Pancreas (tissue), 10 donors: ENCODE measurements around the gene ASS1. TPM values are rescaled to one million over a fixed set of nuclear protein-coding genes. Genes with fewer than 3 reads are reported as not detected.

Experiments
- ATAC-seq, 4 donors: fragments of 200-7000 bp; cut with Tn5 transposase; one replicate each; pipeline versions ENCODE4 v1.8.0 to v1.9.1; 2020; ENCODE audit warnings: mild to moderate bottlenecking in 4 of 4, moderate library complexity in 4 of 4
- DNase-seq, 6 donors: peaks; one replicate each; pipeline ENCODE4 v3.0.0-alpha.2; 2020
- FAIRE-seq: peaks from 2 replicates; lab custom pipeline; 2012; peaks lifted over from hg19 to GRCh38; lab: Jason Lieb, UNC
- H3K27ac ChIP-seq, 4 donors: fragments of 200-600 bp; sonication (generic); 1 replicate in 3 of 4; 2 replicates in 1 of 4; pipeline versions ENCODE4 v1.5.0 to v1.8.0; 2020
- H3K27me3 ChIP-seq, 4 donors: fragments of 200-600 bp; one replicate each; pipeline ENCODE4 v1.8.0; 2021
- H3K36me3 ChIP-seq, 3 donors: fragments of 200-600 bp; sonication (generic) in 1 of 3; one replicate each; pipeline versions ENCODE4 v1.5.0 to v1.8.0; 2020 to 2021
- H3K4me1 ChIP-seq, 3 donors: fragments of 200-600 bp; one replicate each; pipeline ENCODE4 v1.8.0; 2021
- H3K4me3 ChIP-seq, 4 donors: fragments of 200-600 bp; sonication (generic) in 2 of 4; one replicate each; pipeline versions ENCODE4 v1.5.0 to v1.8.0; 2020 to 2021
- H3K9me3 ChIP-seq, 4 donors: fragments of 200-600 bp; one replicate each; pipeline ENCODE4 v1.8.0; 2021
- CTCF ChIP-seq, 4 donors: fragments of 200-600 bp; sonication (generic) in 3 of 4; IDR thresholded peaks; one replicate each; pipeline versions ENCODE4 v1.5.0 to v1.8.0; 2021; ENCODE audit warnings: antibody characterized with exemption in 4 of 4
- WGBS, 2 donors: extraction: QIAGEN DNeasy Blood & Tissue Kit; methylation state at CpG; one replicate each; pipeline ENCODE4 v1.1.7; 2013; 5-methylcytosine and 5-hydroxymethylcytosine counted together
- intact Hi-C, 3 donors: fragments of 100-400 bp; cut with DNase I; formaldehyde crosslinking; loops; one replicate each; pipeline versions ENCODE4 v1.11.1 to v1.14.2; 2022
- polyA plus RNA-seq, 2 donors: library from polyadenylated mRNA; stranded (reverse); fragments of 200-250 nt; gene quantifications; one replicate each; pipeline ENCODE4 v1.2.3, GENCODE V29; 2013
- total RNA-seq, 6 donors: library from RNA; stranded (reverse); fragmentation: NEBNext Ultra II Directional in 4 of 6; extraction: Animal tissue kit (Norgen Biotek cat#: 25700) in 4 of 6; gene quantifications; one replicate each; pipeline versions ENCODE4 v1.2.1 to v1.2.4, GENCODE V29; 2021 to 2023
- donor health status: healthy with polysubstance abuse.
- donor health status: DM: no; HTN: no; CAD: no; lungs with moderate emphysema.
- donor health status: DM: no; HTN: no; CAD: no.
- donor health status: control.
- donor health status: control.
- donor health status: Bipolar disorder and iron deficiency.
- donor health status: DM: yes; HTN: yes; CAD: no.
- donor health status: DM: no; HTN: no; CAD: no.
- donor health status: DM: no; HTN: no; CAD: no.
- donor health status: DM: yes; HTN: yes; CAD: no.

The ASS1 gene
- total and polyA plus RNA-seq, 8 donors: 19.3 to 71.4 (median 27.1) TPM

GRCh38 chr9:130417602-130418001 is 27.2 kb upstream of the ASS1 start:
- FAIRE-seq (no peak), ATAC-seq (no peak), DNase-seq (no peak)
- H3K27ac ChIP-seq: no peak overlapping the region
- H3K27me3 ChIP-seq: no peaks in the 10 kb centered on the region
- H3K4me3 ChIP-seq: no peak overlapping the region
- H3K4me1 ChIP-seq: no peaks in the 10 kb centered on the region
- no peak for TF ChIP-seq CTCF (IDR thresholded peaks at IDR 0.05)
- 73 to 81% methylated on average over 5 of the region's 5 CpGs for WGBS, 2 donors
- intact Hi-C loops: no loop called here
- no peaks in the 10 kb centered on the region for H3K9me3 ChIP-seq
- H3K36me3 ChIP-seq: no peaks in the 10 kb centered on the region

GRCh38 chr9:130418776-130419175 is 26.0 kb upstream of the ASS1 start:
- Histone ChIP-seq H3K27ac (no peak overlapping the region), H3K4me1 (no peaks in the 10 kb centered on the region), H3K36me3 (no peaks in the 10 kb centered on the region), H3K4me3 (no peak overlapping the region), H3K27me3 (no peaks in the 10 kb centered on the region), H3K9me3 (no peaks in the 10 kb centered on the region)
- no peak for DNase-seq
- 79 to 85% methylated on average over 18 of the region's 18 CpGs for WGBS, 2 donors
- intact Hi-C loops: no loop called here
- no peak for TF ChIP-seq CTCF (IDR thresholded peaks at IDR 0.05)
- FAIRE-seq: no peak
- ATAC-seq: no peak

- no peak overlapping the region for H3K4me3 ChIP-seq
- no peaks in the 10 kb centered on the region for H3K36me3 ChIP-seq
- no peak overlapping the region for H3K27ac ChIP-seq
- intact Hi-C loops: no loop called here
- no peaks in the 10 kb centered on the region for H3K27me3 ChIP-seq
- no peak for TF ChIP-seq CTCF (IDR thresholded peaks at IDR 0.05)
- WGBS, 2 donors: 82 to 89% methylated on average over 8 of the region's 8 CpGs
- no peak for FAIRE-seq
- no peak for ATAC-seq
- no peaks in the 10 kb centered on the region for H3K4me1 ChIP-seq
- no peaks in the 10 kb centered on the region for H3K9me3 ChIP-seq
- no peak for DNase-seq
Observed at GRCh38 chr9:130419521-130420035, 25.2 kb upstream of the ASS1 start.

- H3K36me3 ChIP-seq: no peaks in the 10 kb centered on the region
- FAIRE-seq: no peak
- WGBS, 2 donors: 60 to 64% methylated on average over 17 of the region's 17 CpGs
Observed at GRCh38 chr9:130421154-130421801, 23.5 kb upstream of the ASS1 start.

More at GRCh38 chr9:130421154-130421801, 23.5 kb upstream of the ASS1 start:
- Histone ChIP-seq H3K27ac (no peak overlapping the region), H3K4me1 (no peaks in the 10 kb centered on the region), H3K27me3 (no peaks in the 10 kb centered on the region), H3K9me3 (no peaks in the 10 kb centered on the region), H3K4me3 (no peak overlapping the region)
- DNase-seq: no peak
- intact Hi-C loops: no loop called here
- no peak for ATAC-seq
- no peak for TF ChIP-seq CTCF (IDR thresholded peaks at IDR 0.05)
